Activated T-cell treated with anti-CD3 and anti-CD28 coated beads, Interleukin-2, amount 50 U/mL, for 4 hours (primary cell): ENCODE results near the gene C12orf50. TPM values are rescaled to one million over a fixed set of nuclear protein-coding genes. Genes with fewer than 3 reads are reported as not detected.
A peak's percentile ranks its signal among the peaks of the same experiment; 100 is the strongest.
"Not testable (repeated sequence)": the region's sequence is repeated elsewhere in the genome, so short reads cannot be mapped to it uniquely, and the experiment has no call there.

ENCODE experiments used
- ATAC-seq, 2 donors: fragments of 200-7000 bp; cut with Tn5 transposase; one replicate each; pipeline ENCODE4 v1.10.0; 2021
- DNase-seq: peaks from one replicate; pipeline ENCODE4 v3.0.0-alpha.2; 2020
- H3K27me3 Mint-ChIP-seq: one replicate; pipeline ENCODE4 v1.8.0; 2021; ENCODE audit warnings: low read depth, mixed read lengths
- H3K36me3 Mint-ChIP-seq: one replicate; pipeline ENCODE4 v1.8.0; 2022; ENCODE audit warnings: mixed read lengths; ENCODE audit not compliant: insufficient read depth
- H3K4me1 Mint-ChIP-seq: one replicate; pipeline ENCODE4 v1.8.0; 2021; ENCODE audit warnings: low read depth, mixed read lengths
- H3K4me3 Mint-ChIP-seq: one replicate; pipeline ENCODE4 v1.8.0; 2021; ENCODE audit warnings: mild to moderate bottlenecking, moderate library complexity, mixed read lengths
- H3K9me3 Mint-ChIP-seq: one replicate; pipeline ENCODE4 v1.8.0; 2021; ENCODE audit warnings: mixed read lengths
- total RNA-seq, 3 donors: library from RNA; stranded (reverse); gene quantifications; one replicate each; pipeline ENCODE4 v1.2.1, GENCODE V29; 2021

The C12orf50 gene
- not detected for total RNA-seq

- H3K4me3 Mint-ChIP-seq: no peak within 1 kb of the TSS
- H3K36me3 Mint-ChIP-seq: no peaks in the 10 kb centered on the region
- ATAC-seq: no peak
Measured at GRCh38 chr12:88029093-88029665, at the start of gene C12orf50. Gene C12orf50, minus strand, starts transcription at chr12:88029401. Its CDS starts 2,439 bp downstream, at chr12:88026962.

GRCh38 chr12:88067301-88067700 is 38.1 kb upstream of the C12orf50 start:
- DNase-seq (no peak), ATAC-seq (no peak)
- Mint-ChIP-seq H3K9me3 (no peaks in the 10 kb centered on the region), H3K27me3 (no peaks in the 10 kb centered on the region), H3K4me3 (no peak overlapping the region), H3K4me1 (peaks cover 9% of the 10 kb centered on the region), H3K36me3 (peaks cover 38% of the 10 kb centered on the region)

More at GRCh38 chr12:88029093-88029665, at the start of gene C12orf50:
- no peak for DNase-seq
- no peaks in the 10 kb centered on the region for H3K27me3 Mint-ChIP-seq
- H3K9me3 Mint-ChIP-seq: no peaks in the 10 kb centered on the region
- H3K4me1 Mint-ChIP-seq: peaks cover 4% of the 10 kb centered on the region

GRCh38 chr12:88063375-88063774 is 34.2 kb upstream of the C12orf50 start:
- DNase-seq: no peak
- H3K4me1 Mint-ChIP-seq: peaks cover 9% of the 10 kb centered on the region
- no peaks in the 10 kb centered on the region for H3K27me3 Mint-ChIP-seq
- no peak for ATAC-seq
- no peaks in the 10 kb centered on the region for H3K9me3 Mint-ChIP-seq
- H3K4me3 Mint-ChIP-seq: no peak overlapping the region
- peaks cover 30% of the 10 kb centered on the region for H3K36me3 Mint-ChIP-seq

GRCh38 chr12:88062474-88062873 is 33.3 kb upstream of the C12orf50 start:
- Mint-ChIP-seq H3K4me3 (no peak overlapping the region), H3K9me3 (no peaks in the 10 kb centered on the region), H3K4me1 (peaks cover 9% of the 10 kb centered on the region), H3K27me3 (no peaks in the 10 kb centered on the region), H3K36me3 (peaks cover 34% of the 10 kb centered on the region)
- ATAC-seq (no peak), DNase-seq (no peak)

GRCh38 chr12:88058719-88059077 is 29.5 kb upstream of the C12orf50 start:
- H3K9me3 Mint-ChIP-seq: no peaks in the 10 kb centered on the region
- H3K4me3 Mint-ChIP-seq: no peak overlapping the region
- DNase-seq: no peak
- H3K36me3 Mint-ChIP-seq: peaks cover 39% of the 10 kb centered on the region
- ATAC-seq: no peak
- H3K4me1 Mint-ChIP-seq: peaks cover 9% of the 10 kb centered on the region
- H3K27me3 Mint-ChIP-seq: no peaks in the 10 kb centered on the region

- H3K27me3 Mint-ChIP-seq: no peaks in the 10 kb centered on the region
- H3K9me3 Mint-ChIP-seq: no peaks in the 10 kb centered on the region
- no peak for ATAC-seq
- no peak overlapping the region for H3K4me3 Mint-ChIP-seq
- peaks cover 5% of the 10 kb centered on the region for H3K4me1 Mint-ChIP-seq
- peaks cover 35% of the 10 kb centered on the region for H3K36me3 Mint-ChIP-seq
- DNase-seq: no peak
Measured at GRCh38 chr12:88057994-88058718, 29.0 kb upstream of the C12orf50 start.

- H3K9me3 Mint-ChIP-seq: no peaks in the 10 kb centered on the region
- H3K4me1 Mint-ChIP-seq: no peaks in the 10 kb centered on the region
- no peak for ATAC-seq
- H3K36me3 Mint-ChIP-seq: peaks cover 27% of the 10 kb centered on the region
- no peak for DNase-seq
- no peak overlapping the region for H3K4me3 Mint-ChIP-seq
- no peaks in the 10 kb centered on the region for H3K27me3 Mint-ChIP-seq
Measured at GRCh38 chr12:88056571-88056970, 27.4 kb upstream of the C12orf50 start.

- Mint-ChIP-seq H3K4me3 (no peak overlapping the region), H3K9me3 (no peaks in the 10 kb centered on the region), H3K36me3 (peaks cover 20% of the 10 kb centered on the region), H3K27me3 (no peaks in the 10 kb centered on the region), H3K4me1 (no peaks in the 10 kb centered on the region)
- ATAC-seq (no peak), DNase-seq (no peak)
Measured at GRCh38 chr12:88052686-88053085, 23.5 kb upstream of the C12orf50 start.

- DNase-seq (no peak), ATAC-seq (no peak)
- Mint-ChIP-seq H3K4me3 (no peak overlapping the region), H3K36me3 (peaks cover 50% of the 10 kb centered on the region), H3K27me3 (no peaks in the 10 kb centered on the region), H3K4me1 (peaks cover 14% of the 10 kb centered on the region), H3K9me3 (no peaks in the 10 kb centered on the region)
Measured at GRCh38 chr12:88044035-88044434, 14.8 kb upstream of the C12orf50 start.

GRCh38 chr12:88037770-88038169 is 8.6 kb upstream of the C12orf50 start:
- H3K4me3 Mint-ChIP-seq: no peak overlapping the region
- no peaks in the 10 kb centered on the region for H3K27me3 Mint-ChIP-seq
- DNase-seq (no peak), ATAC-seq (no peak)
- peaks cover 49% of the 10 kb centered on the region for H3K4me1 Mint-ChIP-seq
- H3K36me3 Mint-ChIP-seq: peaks cover 13% of the 10 kb centered on the region
- no peaks in the 10 kb centered on the region for H3K9me3 Mint-ChIP-seq

GRCh38 chr12:88036353-88036965 is 7.3 kb upstream of the C12orf50 start:
- Mint-ChIP-seq H3K27me3 (no peaks in the 10 kb centered on the region), H3K4me3 (peak overlapping the region; percentile 97), H3K9me3 (no peaks in the 10 kb centered on the region), H3K36me3 (peaks cover 13% of the 10 kb centered on the region), H3K4me1 (peaks cover 47% of the 10 kb centered on the region)
- no peak for DNase-seq
- no peak for ATAC-seq

GRCh38 chr12:88035907-88036289 is 6.7 kb upstream of the C12orf50 start:
- Mint-ChIP-seq H3K4me1 (peaks cover 44% of the 10 kb centered on the region), H3K36me3 (peaks cover 9% of the 10 kb centered on the region), H3K27me3 (no peaks in the 10 kb centered on the region), H3K4me3 (peak overlapping the region; percentile 97), H3K9me3 (no peaks in the 10 kb centered on the region)
- peak in 1 of 2 donors; percentile 3 for ATAC-seq
- DNase-seq: no peak

GRCh38 chr12:88035271-88035906 is 6.2 kb upstream of the C12orf50 start:
- ATAC-seq: peak; percentile 99
- peak; percentile 82 for DNase-seq

GRCh38 chr12:88031161-88031560 is 2.0 kb upstream of the C12orf50 start:
- peaks cover 10% of the 10 kb centered on the region for H3K4me1 Mint-ChIP-seq
- not testable (repeated sequence) for DNase-seq, H3K36me3 Mint-ChIP-seq, H3K9me3 Mint-ChIP-seq, ATAC-seq, H3K27me3 Mint-ChIP-seq, H3K4me3 Mint-ChIP-seq

More at GRCh38 chr12:88035271-88035906, 6.2 kb upstream of the C12orf50 start:
- Mint-ChIP-seq H3K4me3 (peak overlapping the region; percentile 97), H3K4me1 (peaks cover 43% of the 10 kb centered on the region), H3K9me3 (no peaks in the 10 kb centered on the region), H3K27me3 (no peaks in the 10 kb centered on the region), H3K36me3 (peaks cover 4% of the 10 kb centered on the region)
